ENCODE results near the gene PAX2.

The PAX2 gene

GRCh38 chr10:100873827-100874326, 128.5 kb downstream of the PAX2 start:
- Histone ChIP-seq H3K27me3 (ENCODE audit: control insufficient read depth, insufficient read depth, low read length) (peaks cover 4% of the 10 kb centered on the region), H3K4me1 (ENCODE audit: control insufficient read depth, insufficient read depth, low read length) (peaks cover 7% of the 10 kb centered on the region), H3K4me3 (ENCODE audit: low read length) (no peak overlapping the region), H3K36me3 (ENCODE audit: insufficient read depth, low read length) (no peaks in the 10 kb centered on the region), H3K4me2 (ENCODE audit: low read length) (no peak overlapping the region), H3K9me3 (replicated peaks; ENCODE audit: low read length) (no peaks in the 10 kb centered on the region), H3K9ac (ENCODE audit: low read depth, low read length) (no peak overlapping the region)

GRCh38 chr10:100874702-100875483, 129.5 kb downstream of the PAX2 start:
- Histone ChIP-seq H3K4me1 (ENCODE audit: control insufficient read depth, insufficient read depth, low read length) (peaks cover 7% of the 10 kb centered on the region), H3K4me3 (ENCODE audit: low read length) (no peak overlapping the region), H3K9ac (ENCODE audit: low read depth, low read length) (no peak overlapping the region), H3K9me3 (replicated peaks; ENCODE audit: low read length) (no peaks in the 10 kb centered on the region), H3K4me2 (ENCODE audit: low read length) (no peak overlapping the region), H3K36me3 (ENCODE audit: insufficient read depth, low read length) (no peaks in the 10 kb centered on the region), H3K27me3 (ENCODE audit: control insufficient read depth, insufficient read depth, low read length) (peaks cover 4% of the 10 kb centered on the region)

- Histone ChIP-seq H3K36me3 (ENCODE audit: insufficient read depth, low read length) (no peaks in the 10 kb centered on the region), H3K4me3 (ENCODE audit: low read length) (no peak overlapping the region), H3K9ac (ENCODE audit: low read depth, low read length) (no peak overlapping the region), H3K4me1 (ENCODE audit: control insufficient read depth, insufficient read depth, low read length) (peaks cover 7% of the 10 kb centered on the region), H3K27me3 (ENCODE audit: control insufficient read depth, insufficient read depth, low read length) (peaks cover 4% of the 10 kb centered on the region), H3K9me3 (replicated peaks; ENCODE audit: low read length) (no peaks in the 10 kb centered on the region), H3K4me2 (ENCODE audit: low read length) (no peak overlapping the region)
Observed at GRCh38 chr10:100875484-100876166, 130.2 kb downstream of the PAX2 start.

- Histone ChIP-seq H3K36me3 (ENCODE audit: insufficient read depth, low read length) (no peaks in the 10 kb centered on the region), H3K4me3 (ENCODE audit: low read length) (no peak overlapping the region), H3K27me3 (ENCODE audit: control insufficient read depth, insufficient read depth, low read length) (peaks cover 4% of the 10 kb centered on the region), H3K9ac (ENCODE audit: low read depth, low read length) (no peak overlapping the region), H3K4me1 (ENCODE audit: control insufficient read depth, insufficient read depth, low read length) (peaks cover 10% of the 10 kb centered on the region), H3K4me2 (ENCODE audit: low read length) (no peak overlapping the region), H3K9me3 (replicated peaks; ENCODE audit: low read length) (no peaks in the 10 kb centered on the region)
Observed at GRCh38 chr10:100876585-100877460, 131.4 kb downstream of the PAX2 start.

GRCh38 chr10:100877461-100877850, 132.1 kb downstream of the PAX2 start:
- H3K4me1 ChIP-seq (ENCODE audit: control insufficient read depth, insufficient read depth, low read length) = peaks cover 11% of the 10 kb centered on the region
- H3K9me3 ChIP-seq (replicated peaks; ENCODE audit: low read length) = no peaks in the 10 kb centered on the region
- no peak overlapping the region for H3K9ac ChIP-seq (ENCODE audit: low read depth, low read length)
- H3K36me3 ChIP-seq (ENCODE audit: insufficient read depth, low read length) = no peaks in the 10 kb centered on the region
- no peak overlapping the region for H3K4me3 ChIP-seq (ENCODE audit: low read length)
- no peak overlapping the region for H3K4me2 ChIP-seq (ENCODE audit: low read length)
- peaks cover 4% of the 10 kb centered on the region for H3K27me3 ChIP-seq (ENCODE audit: control insufficient read depth, insufficient read depth, low read length)

- Histone ChIP-seq H3K4me1 (ENCODE audit: control insufficient read depth, insufficient read depth, low read length) (peaks cover 19% of the 10 kb centered on the region), H3K9me3 (replicated peaks; ENCODE audit: low read length) (no peaks in the 10 kb centered on the region), H3K4me3 (ENCODE audit: low read length) (no peak overlapping the region), H3K27me3 (ENCODE audit: control insufficient read depth, insufficient read depth, low read length) (peaks cover 4% of the 10 kb centered on the region), H3K36me3 (ENCODE audit: insufficient read depth, low read length) (no peaks in the 10 kb centered on the region), H3K4me2 (ENCODE audit: low read length) (no peak overlapping the region), H3K9ac (ENCODE audit: low read depth, low read length) (no peak overlapping the region)
Observed at GRCh38 chr10:100878291-100878910, 133.0 kb downstream of the PAX2 start.

Data from skeletal muscle satellite cell (primary cell).